Stimulated activated CD4-positive, alpha-beta T cell treated with anti-CD3 and anti-CD28 coated beads, Interleukin-15, amount 100 ng/mL, for 24 hours (primary cell): ENCODE measurements around the gene LRP1.
A peak's percentile ranks its signal among the peaks of the same experiment; 100 is the strongest.

ENCODE experiments used
- DNase-seq: peaks from one replicate; pipeline ENCODE4 v3.0.0-alpha.2; 2020

Gene LRP1

DNA sequence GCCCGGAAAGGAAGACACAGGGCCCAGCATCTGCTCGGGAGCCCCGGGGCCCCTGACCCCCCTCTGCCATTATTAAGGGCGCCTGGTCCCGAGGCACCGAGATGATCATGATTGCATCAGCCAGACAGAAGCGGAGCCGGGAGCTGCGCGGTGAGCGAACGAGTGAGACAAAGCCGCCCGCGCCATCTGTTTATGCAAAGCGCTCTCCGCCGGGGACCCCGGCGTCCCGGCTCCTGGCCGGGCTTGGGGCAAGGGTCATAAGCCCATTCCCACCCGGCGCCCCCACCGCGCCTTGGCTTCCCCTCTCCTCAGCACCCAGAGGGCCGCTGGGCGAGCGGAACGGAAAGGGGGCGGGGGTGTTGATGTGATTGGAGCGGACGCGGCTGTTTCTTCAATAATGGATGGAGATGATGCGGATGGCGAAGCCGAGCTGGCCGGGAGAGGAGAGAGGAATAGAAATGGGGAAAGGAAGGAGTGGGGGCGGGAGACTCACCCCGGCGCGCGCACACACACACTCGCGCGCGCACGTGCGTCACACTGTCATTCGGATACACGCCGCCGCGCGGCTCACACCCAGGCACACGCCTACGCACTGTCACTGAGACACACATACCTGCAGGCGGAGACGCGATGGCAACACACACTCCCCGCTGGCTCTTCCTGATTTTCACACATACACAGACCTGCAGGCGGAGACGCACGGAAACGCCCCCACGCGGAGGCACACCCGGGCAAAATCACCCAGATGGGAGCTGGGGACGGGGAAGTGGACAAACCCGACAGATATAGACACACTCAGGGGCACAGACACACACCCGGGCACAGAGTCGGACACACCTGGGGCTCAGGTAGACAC lies 112.0 kb downstream of the LRP1 start:
- DNase-seq = peak; percentile 86

DNA sequence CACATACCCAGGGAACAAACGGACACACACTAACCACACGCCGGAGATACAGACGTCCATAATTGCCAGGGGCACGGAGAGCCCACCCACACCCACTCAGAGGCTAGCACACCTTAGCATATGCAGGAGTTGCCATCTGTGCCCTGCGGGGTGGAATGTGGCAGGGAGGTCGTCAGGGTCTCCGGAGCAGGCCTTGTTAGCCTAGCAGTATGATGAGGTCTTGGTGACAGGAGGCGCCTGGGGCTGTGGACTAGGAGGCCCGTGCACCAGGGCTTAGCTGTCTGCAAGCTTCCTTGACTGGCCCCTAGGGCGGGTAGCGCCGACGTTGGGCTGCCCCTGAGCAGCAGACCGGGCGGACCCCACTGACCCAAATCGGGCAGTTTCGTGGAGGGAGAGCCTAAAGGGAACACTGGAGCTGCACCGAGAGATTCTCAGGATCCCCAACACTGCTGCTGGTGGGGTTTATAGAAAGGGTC lies 112.7 kb downstream of the LRP1 start:
- peak; percentile 43 for DNase-seq

DNA sequence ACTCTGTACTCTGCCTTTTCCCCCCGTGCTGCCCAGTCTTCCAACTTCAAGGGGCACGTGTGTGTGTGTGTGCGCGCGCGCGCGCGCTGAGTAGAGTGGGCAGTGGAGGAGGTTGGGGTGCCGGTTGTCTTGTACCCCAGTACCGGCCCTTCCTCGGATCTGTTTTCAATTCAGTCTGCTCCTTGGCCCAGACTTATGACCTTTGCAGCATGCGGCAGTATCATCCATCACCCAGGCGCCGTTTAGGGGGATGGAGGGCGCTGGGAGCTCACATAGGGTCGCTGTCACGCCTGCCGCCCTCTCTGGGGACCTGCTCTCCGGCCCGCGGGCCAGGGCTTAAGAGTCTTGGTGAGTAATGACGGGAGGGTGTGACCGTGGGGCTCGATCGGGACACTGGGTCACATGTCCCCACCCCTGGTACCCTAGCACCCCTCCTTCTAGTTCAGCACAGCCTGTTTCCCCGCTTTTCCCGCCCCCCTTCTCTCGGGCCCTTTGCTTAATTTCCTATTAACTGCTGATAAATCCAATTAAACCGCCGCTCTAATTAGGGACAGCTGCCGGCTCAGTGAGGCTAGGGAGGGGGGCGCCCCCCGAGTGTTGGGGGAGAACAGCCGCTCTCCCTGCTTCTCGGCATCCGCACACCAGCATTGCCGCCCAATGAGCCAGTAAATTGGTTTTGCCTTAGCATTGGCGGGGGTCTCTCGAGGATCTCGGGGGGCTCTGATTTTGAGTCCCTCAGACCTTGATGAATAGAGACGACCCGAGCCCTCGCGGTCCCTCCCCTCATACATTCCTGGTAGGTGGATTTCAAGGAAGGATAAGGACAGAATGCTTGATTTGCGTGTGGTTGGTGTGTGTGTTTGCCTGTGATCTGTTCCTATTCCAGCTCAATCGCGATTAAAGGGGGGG lies 113.4 kb downstream of the LRP1 start:
- DNase-seq = no peak

DNA sequence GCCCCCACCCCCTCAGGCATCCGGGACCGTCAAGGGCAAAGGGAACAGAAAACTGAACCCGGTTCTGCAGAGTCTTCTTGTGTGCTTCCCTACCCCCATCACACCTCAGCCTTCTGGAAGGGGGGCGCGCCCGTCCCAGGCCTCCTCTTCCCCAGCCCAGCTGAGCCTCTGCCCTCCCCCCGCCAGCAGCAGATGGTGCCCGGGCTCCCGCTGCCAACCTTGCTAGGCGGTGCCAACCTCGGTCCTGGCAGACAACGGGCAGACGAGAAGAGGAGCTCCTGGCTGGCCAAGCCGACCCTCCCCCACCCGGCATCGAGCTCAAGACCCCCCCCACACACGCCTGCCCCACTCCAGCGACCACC lies 114.0 kb downstream of the LRP1 start:
- no peak for DNase-seq

DNA sequence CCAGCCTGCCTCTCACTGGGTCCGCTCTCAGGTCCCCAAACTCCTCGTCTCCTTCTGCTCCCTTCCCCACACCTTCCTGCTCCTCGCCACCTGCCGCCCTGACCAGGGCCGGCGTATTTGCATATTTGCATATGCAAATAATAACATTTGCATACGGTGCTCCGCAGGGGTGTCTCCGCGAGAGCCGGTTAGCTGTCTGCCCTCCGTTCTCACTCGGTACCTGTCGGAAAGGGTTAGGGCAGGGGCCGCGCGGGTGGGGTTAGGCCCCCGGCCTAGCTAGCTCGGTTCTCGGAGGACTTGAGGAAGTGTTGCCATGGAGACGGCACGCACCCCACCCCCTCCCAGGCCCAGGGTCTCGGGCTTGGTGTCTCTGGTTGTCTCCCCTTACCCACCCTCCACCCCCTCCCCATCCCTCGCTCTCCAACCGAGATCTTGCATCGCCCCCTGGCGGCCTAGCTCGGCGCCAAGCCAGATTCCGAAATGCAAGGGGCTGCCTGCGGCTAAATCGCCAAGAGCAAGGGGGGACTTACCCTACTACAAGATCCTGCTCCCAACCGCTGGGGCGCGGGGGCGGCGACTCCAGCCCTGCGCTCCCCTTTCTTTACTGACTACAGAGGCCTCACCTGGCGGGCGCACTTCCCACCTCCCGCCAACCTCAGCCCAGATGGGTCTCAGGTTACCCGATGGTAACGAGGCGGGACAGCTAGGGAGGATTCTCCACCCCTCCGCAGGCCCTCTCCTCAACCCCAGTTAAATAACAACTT lies 114.6 kb downstream of the LRP1 start:
- peak; percentile 81 for DNase-seq

DNA sequence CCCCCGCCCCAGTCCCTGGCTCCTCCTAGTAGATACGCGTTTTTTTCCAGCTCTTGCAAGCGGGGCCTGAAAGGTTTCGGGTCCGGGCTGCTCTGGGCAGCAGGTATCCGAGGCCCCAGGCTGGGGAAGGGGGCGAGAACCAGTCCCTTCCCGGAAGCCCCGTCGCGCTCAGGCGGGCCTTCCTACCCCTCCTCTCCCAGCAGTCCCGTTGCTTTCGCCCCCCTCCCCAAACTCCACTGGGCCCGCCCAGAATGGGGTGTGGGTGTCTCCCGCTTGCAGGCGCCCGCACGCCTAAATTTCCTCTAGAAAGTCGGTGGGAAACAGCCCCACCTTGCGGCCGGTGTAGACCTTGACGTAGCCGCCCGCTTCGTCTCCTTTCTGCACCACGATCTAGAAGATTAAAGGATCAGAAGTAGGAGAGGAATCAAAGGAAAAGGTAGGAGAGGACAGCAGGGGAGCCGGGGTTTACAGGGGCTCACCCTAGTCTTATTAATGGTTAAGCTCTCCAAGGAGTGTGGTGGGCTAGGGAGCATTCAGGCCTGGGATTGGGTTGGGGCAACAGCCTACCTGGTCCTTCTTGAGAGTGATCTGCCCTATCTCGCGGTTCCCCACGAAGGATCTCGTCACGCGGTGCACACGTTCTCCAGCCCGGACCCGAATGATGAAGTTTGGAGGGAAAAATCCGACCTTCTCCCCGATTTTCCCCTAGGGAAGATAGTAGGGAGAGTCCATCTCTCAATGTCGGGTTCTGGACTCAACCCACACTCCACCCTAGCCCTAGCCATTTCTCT lies 115.4 kb downstream of the LRP1 start:
- DNase-seq = peak; percentile 90

DNA sequence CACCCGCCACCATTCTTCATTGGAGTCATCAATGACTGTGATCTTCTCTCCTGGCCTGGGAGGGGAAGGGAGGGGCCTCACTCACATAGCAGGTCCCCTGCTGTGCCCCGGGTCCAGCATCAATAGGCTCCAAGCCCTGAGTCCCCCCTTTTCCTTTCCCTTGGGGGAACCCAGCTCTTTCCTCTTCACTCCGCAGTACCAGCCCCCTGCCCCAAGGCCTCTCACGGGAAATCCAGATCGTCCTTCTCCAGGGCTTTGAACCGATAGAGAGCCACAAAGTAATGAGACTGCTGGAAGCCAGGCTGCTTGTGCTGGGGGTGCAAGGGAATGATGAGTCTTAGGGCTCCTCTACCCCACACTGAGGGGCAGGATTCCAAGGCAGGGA lies 116.0 kb downstream of the LRP1 start:
- no peak for DNase-seq

DNA sequence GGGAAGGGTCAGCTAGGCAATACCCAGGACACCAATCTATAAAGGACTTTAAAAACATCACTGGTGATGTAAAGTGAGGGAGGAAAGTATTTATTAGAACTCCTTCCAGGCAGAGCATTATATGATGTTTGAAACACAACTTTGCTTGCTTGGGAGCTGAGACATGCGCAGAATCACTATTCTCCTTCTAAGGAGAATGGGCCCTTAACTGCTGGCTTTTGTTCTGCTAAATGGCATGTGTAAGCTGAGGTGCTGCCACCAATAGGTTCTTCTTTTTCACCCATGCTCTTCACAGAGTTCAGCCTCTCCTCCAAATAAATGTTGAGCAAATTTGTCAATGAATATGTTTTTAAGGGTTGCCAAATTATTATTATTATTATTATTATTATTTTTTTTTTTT lies 118.8 kb downstream of the LRP1 start:
- DNase-seq = no peak

DNA sequence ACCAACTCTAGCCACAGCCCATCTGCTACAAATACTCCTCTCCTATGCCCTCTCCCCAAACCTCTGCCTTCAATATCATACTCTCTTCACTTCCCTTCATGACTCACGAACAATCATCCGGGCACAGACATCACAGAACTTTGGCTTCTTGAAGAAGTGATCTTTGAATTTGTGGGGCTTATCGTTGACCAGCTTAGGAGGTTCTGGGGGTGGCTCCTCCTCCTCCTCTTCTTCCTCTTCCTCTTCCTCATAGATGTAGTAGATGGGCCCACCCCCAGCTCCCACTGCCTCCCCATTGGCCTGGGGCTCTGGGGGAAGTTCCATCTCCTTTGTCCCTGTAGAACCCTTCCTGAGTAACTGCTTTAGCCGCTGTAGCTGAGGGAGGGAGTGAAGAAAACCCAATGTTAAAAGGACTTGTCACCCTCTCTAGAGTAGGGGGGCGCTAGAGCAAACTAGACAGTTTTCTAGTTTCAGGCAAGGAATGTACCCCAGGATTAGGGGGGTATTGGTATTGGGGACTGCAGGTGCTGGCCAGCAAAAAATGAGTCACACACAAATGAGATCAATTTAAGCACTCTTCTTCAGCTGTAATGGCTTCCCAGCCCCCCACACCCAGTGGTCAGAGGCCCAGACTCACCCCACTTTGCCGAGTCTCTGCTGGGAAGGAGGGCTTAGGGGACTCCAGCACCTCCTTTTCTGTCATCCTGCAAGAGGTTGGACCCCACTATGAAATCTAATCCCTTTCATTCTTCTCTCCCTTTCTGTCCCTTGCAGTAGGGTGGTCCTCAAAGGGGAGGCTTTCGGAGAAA lies 120.9 kb downstream of the LRP1 start:
- no peak for DNase-seq

DNA sequence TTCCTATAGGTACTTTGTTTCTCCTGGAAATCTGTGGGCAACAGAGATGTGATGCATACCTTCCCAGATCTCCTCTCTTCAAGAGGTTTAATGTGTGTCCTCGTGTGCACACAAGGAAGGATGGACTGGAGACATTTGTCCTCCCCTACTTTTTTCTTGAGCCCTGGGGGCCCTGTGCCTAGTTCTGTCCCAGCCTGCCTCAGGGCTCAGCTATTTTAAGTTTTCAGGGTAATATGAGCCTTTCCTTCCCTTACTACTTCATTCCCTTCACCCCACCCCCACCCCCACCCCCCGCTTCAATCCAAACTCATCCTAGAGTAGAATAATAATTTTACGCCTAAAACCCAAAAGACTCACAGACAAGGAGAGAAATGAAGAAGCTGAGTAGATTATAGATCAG lies 122.3 kb downstream of the LRP1 start:
- no peak for DNase-seq

DNA sequence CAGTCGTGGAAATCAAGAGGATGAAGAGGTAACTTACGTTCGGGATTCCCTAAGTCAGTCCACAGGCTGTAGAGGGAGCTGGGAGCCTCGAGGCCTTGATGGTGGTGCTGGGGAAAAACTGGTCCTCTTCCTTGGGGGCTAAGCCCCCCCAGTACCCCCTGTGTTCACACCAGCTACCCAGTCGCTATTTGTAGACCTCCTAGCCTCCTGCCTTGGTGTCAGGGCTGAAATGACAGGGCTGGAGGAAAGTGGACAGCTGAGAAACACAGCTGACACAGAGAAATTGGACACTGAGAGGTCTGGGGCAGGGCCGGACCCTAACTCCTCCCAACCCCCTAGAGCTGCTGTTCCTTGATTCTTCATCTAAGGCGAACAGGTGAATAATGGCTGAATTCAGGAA lies 122.7 kb downstream of the LRP1 start, which contains the start of gene STAC3:
Gene STAC3, minus strand, starts transcription at position 232 of the 400 bp plus-strand sequence. CDS start 1,551 bp downstream, outside the sequence.
- DNase-seq = no peak

DNA sequence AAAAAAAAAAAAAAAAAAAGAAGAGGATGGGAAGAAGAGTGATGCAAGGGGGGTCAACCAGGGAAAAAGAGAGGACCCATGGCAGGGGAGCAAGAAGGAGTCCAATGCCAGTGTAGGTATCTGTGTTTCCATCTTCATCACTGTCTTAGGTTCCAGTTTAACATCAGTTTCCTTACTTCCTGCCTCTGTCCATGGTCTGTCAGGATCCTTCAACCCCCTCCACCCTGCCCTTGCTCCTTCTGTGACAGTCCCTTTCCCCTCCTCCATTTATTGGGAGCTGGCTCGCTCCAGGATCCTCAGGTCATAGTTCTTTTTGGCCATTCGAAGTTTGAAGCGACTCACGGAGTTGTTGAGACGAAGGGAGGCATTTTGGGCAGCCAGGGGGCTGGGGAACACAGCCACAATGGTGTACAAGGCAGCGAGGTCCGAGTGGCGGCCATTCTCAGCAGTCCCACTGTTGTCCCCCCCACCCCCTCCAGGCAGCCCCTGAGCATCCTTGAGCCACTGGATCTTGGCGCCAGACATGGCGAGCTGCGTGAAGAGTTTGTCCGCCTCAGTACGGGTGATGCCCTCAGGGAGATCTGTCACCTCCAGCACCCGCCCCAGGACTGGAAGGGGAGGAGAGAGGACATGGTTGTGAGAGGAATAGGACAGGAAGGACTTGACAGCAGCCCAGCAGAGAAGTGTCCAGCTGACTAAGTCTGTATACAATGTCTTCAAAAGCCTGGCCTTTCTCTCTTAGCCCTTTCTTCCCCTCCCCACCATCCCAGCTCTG lies 126.4 kb downstream of the LRP1 start:
- DNase-seq = no peak

DNA sequence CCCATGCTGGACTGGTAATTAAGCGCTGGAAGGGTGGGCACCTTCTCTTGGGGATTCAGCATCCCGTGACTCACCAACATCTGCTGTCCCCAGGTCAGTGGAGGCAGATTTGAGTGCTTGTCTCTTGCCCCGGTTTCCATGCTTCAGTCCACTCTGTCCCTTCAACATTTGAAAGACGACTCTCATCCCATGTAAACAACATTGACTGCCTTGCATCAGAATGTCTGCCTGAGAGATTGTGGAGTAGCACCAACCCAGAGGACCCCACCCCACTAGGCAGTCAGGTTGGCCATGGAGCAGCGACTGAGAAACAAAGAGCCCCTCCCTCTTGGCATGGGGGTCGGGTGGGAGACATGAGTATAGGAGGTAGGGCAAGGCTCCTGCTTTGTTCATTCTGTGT lies 127.6 kb downstream of the LRP1 start:
- DNase-seq = no peak

DNA sequence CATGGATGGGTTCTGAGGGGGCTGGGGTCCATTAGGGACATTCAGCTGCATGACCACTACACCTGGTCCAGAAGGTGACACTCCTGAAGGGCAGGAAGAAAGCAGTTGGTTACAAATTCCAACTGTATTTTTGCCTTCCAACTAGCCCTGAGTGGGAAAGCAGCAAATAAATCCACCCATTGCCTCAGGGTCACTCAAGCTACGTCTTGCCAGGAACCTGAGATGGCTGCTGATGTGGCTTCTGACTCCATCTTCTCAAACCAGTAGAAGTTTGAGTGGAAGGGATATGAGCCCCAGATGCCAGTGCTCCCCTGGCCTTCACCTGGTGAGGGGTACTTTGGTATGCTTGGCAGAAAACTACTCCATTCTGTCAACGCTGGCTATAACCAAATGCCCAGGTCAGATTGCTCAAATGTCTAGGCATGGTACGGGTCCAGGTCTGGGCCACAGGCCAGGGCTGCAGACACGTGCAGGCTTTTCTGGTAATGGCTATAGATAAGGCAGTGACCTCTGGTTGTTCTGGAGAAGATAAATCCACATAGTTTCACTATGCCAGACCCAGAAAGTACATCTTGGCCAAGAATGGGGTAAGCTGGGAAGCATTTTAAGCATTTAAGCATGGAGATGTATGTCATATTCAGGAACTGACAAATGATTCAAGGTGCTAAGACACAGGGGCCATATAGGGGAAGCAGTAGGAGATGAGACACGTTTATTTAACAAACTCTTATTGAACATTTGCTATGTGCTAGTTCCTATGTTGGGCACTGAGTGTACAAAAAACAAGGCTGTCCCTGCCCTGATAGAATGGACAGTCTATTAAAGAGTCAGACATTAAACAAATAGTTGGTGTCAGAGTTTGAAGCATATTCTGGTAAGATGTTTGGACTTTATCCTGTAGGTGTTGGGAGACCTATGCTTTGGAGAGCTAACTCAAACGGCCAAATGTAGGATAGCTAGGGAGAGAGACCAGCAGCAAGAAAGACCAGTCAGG lies 131.0 kb downstream of the LRP1 start:
- DNase-seq = no peak

DNA sequence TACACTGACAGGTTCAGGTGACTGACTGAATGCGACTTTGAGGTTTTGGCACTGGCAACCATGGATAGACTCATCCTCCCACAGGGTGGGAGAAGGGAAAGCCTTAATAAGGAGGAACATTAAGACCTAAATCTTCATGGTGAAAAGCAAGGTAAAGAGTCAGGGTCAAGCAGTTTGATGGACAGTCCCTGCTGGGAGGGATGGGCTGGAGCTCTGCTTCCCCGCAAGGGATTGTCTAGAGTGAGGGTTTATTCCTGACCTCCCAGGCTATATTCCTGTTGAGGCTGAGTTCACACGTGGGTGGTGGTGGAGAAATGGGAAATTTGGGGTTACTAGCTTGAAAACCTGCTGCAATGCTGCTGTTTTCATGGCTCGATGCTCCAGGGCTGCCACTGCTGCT lies 132.1 kb downstream of the LRP1 start:
- no peak for DNase-seq

DNA sequence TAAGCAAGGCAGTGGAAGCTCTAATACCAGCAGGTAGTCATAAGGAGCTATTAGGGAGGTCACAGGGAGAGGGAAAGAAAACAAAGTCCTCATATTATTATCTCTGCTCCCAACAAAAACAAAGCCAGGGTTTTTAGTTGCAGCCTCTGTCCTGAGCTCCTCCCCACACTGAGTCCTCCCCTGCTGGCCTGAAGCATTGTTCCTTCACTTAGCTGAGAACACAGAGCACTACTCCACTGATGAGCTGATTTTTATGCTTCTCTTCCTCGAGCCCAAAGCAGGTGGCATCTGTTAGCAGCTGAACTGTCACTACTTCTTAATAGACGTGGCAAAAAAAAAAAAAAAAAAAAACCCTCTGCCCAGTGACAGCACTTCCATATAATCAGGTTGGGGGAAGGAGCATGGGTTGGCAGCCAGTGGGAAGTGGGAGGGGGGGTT lies 133.2 kb downstream of the LRP1 start:
- DNase-seq = no peak

DNA sequence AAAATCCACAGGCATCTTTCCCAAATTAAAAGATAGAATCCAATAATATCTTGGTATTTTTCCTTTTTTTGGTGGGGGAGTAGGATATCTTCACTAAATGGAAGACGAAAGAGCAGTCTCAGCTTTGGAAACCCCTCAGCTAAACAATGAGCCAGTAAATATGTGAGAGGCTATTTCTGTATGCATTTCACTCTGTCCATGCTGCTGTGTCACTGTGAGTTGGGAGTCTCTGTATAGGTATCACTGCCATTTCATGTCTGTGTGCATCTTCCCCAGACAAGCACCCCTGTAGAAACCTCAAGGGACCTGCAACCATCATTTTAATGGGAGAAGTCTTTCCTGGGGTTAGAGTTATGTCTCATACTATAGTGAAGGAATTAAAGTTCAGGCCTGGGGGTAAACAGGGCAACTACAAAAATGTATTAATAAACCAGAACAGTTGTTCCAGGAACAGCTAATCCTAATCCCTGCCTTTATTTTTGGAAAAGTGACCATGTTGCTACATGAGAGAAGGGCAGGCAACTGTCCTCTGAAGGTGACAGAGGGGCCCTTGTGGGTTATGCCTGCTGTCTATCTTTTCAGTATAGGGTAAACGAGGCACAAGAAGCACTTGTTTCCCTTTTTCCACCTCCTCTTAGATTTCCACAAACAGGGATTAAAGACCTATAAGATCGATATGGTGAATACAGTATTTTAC lies 134.0 kb downstream of the LRP1 start:
- no peak for DNase-seq
